Measurements from ENCODE around the gene WDFY2. TPM values are rescaled to one million over a fixed set of nuclear protein-coding genes. Genes with fewer than 3 reads are reported as not detected.

WDFY2 gene
- total and polyA plus RNA-seq, 2 of the 13 experiments (the other 11 are each of a cell fraction or from before 2014, with no cell fraction given): 22.6 to 27.0 TPM

DNA sequence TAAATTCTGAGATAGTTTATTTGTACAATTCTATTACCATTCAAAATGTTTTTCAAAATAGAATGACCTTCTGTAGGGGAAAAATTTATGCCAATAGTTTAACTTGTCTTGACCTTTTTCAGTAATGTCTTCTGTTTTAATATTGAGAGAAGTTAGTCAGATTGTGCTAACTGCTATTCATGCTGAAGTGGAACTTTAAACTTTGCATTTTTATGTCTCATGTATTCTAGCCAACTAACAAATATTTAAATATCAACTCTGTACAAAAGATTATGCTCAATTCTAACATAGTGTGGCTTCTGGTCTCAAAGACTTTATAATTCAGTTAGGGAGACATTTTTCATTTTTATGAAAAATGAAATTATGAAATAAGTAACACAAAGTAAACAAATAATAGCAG, 94.2 kb downstream of the WDFY2 start:
- no peak for FAIRE-seq
- ATAC-seq: no peak
- Histone ChIP-seq H3K4me2 (ENCODE audit: low read depth, low read length) (no peak overlapping the region), H3K36me3 (replicated peaks in 1 of 2; ENCODE audit: control insufficient read depth in 1 of 2, insufficient read depth in 2 of 2, low read length in 2 of 2) (peaks cover 9 to 40% of the 10 kb centered on the region in 2 experiments), H3K9ac (ENCODE audit: insufficient read depth, low read depth, low read length) (no peak overlapping the region), H3K27me3 (ENCODE audit: control insufficient read depth in 1 of 2, insufficient read depth in 2 of 2, low read length in 2 of 2) (no peaks in the 10 kb centered on the region), H3K27ac (ENCODE audit: extremely low read length, insufficient read depth, low read length) (no peak overlapping the region), H3K4me3 (replicated peaks in 1 of 3; ENCODE audit: insufficient read depth in 1 of 3, low read depth in 2 of 3, low read length in 3 of 3) (no peak overlapping the region), H4K20me1 (ENCODE audit: insufficient read depth, low read length) (no peaks in the 10 kb centered on the region), H2AFZ (ENCODE audit: low read length) (no peak overlapping the region), H3K9me3 (ENCODE audit: low read length) (no peaks in the 10 kb centered on the region), H3K4me1 (ENCODE audit: insufficient read depth, low read length) (peaks cover 53% of the 10 kb centered on the region), H3K79me2 (ENCODE audit: insufficient read depth, low read length) (peaks cover 38% of the 10 kb centered on the region)
- BruUV-seq (replicated peaks): no TSS peak
- intact Hi-C loops (cut with micrococcal nuclease; ENCODE audit: unreplicated experiment) (no loop called here), in situ Hi-C loops (cut with HindIII; ENCODE audit: extremely low pct_ligation_motif_present, low pct_unique_long_range_greater_than_20kb) (no loop called here)
- CTCF ChIA-PET (ENCODE audit: low intra/inter-chr PET ratio, low total read pairs): no interaction called here
- DNase-seq (ENCODE audit: low spot score): no peak
- TF ChIP-seq ZNF746 (CRISPR knock-in tag; IDR thresholded peaks at IDR 0.05): no peak
- TF ChIP-seq ZSCAN25 (CRISPR knock-in tag; IDR thresholded peaks at IDR 0.05): no peak
- TF ChIP-seq, protein P1, sequence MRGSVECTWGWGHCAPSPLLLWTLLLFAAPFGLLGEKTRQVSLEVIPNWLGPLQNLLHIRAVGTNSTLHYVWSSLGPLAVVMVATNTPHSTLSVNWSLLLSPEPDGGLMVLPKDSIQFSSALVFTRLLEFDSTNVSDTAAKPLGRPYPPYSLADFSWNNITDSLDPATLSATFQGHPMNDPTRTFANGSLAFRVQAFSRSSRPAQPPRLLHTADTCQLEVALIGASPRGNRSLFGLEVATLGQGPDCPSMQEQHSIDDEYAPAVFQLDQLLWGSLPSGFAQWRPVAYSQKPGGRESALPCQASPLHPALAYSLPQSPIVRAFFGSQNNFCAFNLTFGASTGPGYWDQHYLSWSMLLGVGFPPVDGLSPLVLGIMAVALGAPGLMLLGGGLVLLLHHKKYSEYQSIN (CRISPR knock-in tag; IDR thresholded peaks at IDR 0.05; ENCODE audit: borderline replicate concordance): no peak
- POLR2A ChIA-PET: interaction anchor here (0.8 kb wide), 1 partner anchor 9 kb away, joined by 3 read pairs; no protein-coding TSS in a partner anchor

DNA sequence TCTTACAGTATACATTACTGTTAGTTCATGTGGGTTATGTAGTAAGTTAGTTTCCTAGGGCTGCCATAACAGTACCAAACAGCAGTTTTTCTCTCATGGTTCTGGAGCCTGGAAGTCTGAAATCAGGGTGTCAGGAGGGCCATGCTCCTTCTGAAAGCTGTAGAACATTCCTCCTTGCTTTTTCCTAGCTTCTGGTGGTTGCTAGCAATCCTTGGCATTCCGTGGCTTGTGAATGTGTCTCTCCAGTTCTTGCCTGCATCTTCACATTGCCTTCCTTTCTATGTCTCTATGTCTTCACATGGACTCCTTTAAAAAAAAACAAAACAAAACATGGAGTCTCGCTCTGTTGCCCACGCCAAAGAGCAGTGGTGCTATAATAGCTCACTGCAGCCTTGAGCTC, 95.4 kb downstream of the WDFY2 start:
- Histone ChIP-seq H3K4me1 (ENCODE audit: insufficient read depth, low read length) (peaks cover 46% of the 10 kb centered on the region), H4K20me1 (ENCODE audit: insufficient read depth, low read length) (no peaks in the 10 kb centered on the region), H3K4me2 (ENCODE audit: low read depth, low read length) (no peak overlapping the region), H3K9ac (ENCODE audit: insufficient read depth, low read depth, low read length) (no peak overlapping the region), H3K4me3 (replicated peaks in 1 of 3; ENCODE audit: insufficient read depth in 1 of 3, low read depth in 2 of 3, low read length in 3 of 3) (no peak overlapping the region), H3K79me2 (ENCODE audit: insufficient read depth, low read length) (peaks cover 27% of the 10 kb centered on the region), H3K36me3 (replicated peaks in 1 of 2; ENCODE audit: control insufficient read depth in 1 of 2, insufficient read depth in 2 of 2, low read length in 2 of 2) (peaks cover 9 to 40% of the 10 kb centered on the region in 2 experiments), H3K27me3 (ENCODE audit: control insufficient read depth in 1 of 2, insufficient read depth in 2 of 2, low read length in 2 of 2) (no peaks in the 10 kb centered on the region), H3K9me3 (ENCODE audit: low read length) (no peaks in the 10 kb centered on the region), H3K27ac (ENCODE audit: extremely low read length, insufficient read depth, low read length) (no peak overlapping the region), H2AFZ (ENCODE audit: low read length) (no peak overlapping the region)
- DNase-seq (ENCODE audit: low spot score): no peak
- CTCF ChIA-PET (ENCODE audit: low intra/inter-chr PET ratio, low total read pairs): no interaction called here
- no peak for ATAC-seq
- intact Hi-C loops (cut with micrococcal nuclease; ENCODE audit: unreplicated experiment): no loop called here
- POLR2A ChIA-PET: no interaction called here
- TF ChIP-seq SIN3A (IDR thresholded peaks at IDR 0.05; ENCODE audit: borderline replicate concordance, low read depth, low read length): no peak
- no peak for TF ChIP-seq HNRNPK (IDR thresholded peaks at IDR 0.05; ENCODE audit: low read depth, low read length, poor library complexity, severe bottlenecking)
- TF ChIP-seq, protein P2, sequence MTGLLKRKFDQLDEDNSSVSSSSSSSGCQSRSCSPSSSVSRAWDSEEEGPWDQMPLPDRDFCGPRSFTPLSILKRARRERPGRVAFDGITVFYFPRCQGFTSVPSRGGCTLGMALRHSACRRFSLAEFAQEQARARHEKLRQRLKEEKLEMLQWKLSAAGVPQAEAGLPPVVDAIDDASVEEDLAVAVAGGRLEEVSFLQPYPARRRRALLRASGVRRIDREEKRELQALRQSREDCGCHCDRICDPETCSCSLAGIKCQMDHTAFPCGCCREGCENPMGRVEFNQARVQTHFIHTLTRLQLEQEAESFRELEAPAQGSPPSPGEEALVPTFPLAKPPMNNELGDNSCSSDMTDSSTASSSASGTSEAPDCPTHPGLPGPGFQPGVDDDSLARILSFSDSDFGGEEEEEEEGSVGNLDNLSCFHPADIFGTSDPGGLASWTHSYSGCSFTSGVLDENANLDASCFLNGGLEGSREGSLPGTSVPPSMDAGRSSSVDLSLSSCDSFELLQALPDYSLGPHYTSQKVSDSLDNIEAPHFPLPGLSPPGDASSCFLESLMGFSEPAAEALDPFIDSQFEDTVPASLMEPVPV (CRISPR knock-in tag; IDR thresholded peaks at IDR 0.05): no peak
- TF ChIP-seq ZNF747 (CRISPR knock-in tag; IDR thresholded peaks at IDR 0.05; ENCODE audit: borderline replicate concordance): no peak
- TF ChIP-seq, protein P3, sequence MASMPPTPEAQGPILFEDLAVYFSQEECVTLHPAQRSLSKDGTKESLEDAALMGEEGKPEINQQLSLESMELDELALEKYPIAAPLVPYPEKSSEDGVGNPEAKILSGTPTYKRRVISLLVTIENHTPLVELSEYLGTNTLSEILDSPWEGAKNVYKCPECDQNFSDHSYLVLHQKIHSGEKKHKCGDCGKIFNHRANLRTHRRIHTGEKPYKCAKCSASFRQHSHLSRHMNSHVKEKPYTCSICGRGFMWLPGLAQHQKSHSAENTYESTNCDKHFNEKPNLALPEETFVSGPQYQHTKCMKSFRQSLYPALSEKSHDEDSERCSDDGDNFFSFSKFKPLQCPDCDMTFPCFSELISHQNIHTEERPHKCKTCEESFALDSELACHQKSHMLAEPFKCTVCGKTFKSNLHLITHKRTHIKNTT (CRISPR knock-in tag; IDR thresholded peaks at IDR 0.05): no peak
- no peak for TF ChIP-seq KLF9 (CRISPR knock-in tag; IDR thresholded peaks at IDR 0.05; ENCODE audit: low read depth)
- TF ChIP-seq, protein P4, sequence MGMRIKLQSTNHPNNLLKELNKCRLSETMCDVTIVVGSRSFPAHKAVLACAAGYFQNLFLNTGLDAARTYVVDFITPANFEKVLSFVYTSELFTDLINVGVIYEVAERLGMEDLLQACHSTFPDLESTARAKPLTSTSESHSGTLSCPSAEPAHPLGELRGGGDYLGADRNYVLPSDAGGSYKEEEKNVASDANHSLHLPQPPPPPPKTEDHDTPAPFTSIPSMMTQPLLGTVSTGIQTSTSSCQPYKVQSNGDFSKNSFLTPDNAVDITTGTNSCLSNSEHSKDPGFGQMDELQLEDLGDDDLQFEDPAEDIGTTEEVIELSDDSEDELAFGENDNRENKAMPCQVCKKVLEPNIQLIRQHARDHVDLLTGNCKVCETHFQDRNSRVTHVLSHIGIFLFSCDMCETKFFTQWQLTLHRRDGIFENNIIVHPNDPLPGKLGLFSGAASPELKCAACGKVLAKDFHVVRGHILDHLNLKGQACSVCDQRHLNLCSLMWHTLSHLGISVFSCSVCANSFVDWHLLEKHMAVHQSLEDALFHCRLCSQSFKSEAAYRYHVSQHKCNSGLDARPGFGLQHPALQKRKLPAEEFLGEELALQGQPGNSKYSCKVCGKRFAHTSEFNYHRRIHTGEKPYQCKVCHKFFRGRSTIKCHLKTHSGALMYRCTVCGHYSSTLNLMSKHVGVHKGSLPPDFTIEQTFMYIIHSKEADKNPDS (CRISPR knock-in tag; IDR thresholded peaks at IDR 0.05): no peak
- TF ChIP-seq AHR (CRISPR knock-in tag; IDR thresholded peaks at IDR 0.05): no peak
- TF ChIP-seq BORCS8-MEF2B (CRISPR knock-in tag; IDR thresholded peaks at IDR 0.05): no peak
- BruUV-seq (replicated peaks): no TSS peak
- 99% methylated on average over 3 of the region's 3 CpGs for WGBS (ENCODE audit: low lambda C conversion rate)
- FAIRE-seq: no peak
- in situ Hi-C loops (cut with HindIII; ENCODE audit: extremely low pct_ligation_motif_present, low pct_unique_long_range_greater_than_20kb): no loop called here

All from HepG2 (cell line).